Central memory CD8-positive, alpha-beta T cell (primary cell): ENCODE measurements around the gene LRMDA.

Experiments
- ATAC-seq: fragments of 150-1000 bp; cut with Tn5 transposase; replicated peaks from 2 replicates; pipeline ENCODE4 v1.10.0; 2022; ENCODE audit warnings: mild to moderate bottlenecking, moderate FRiP score, moderate number of reproducible peaks; ENCODE audit not compliant: poor library complexity, severe bottlenecking; ENCODE audit errors: extremely low read depth
- DNase-seq, 2 donors: peaks; one replicate each; pipeline ENCODE4 v3.0.0; 2021; ENCODE audit warnings: low spot score in 2 of 2
- H3K27ac Mint-ChIP-seq: one replicate; pipeline ENCODE4 v1.8.0; 2022; ENCODE audit warnings: low read depth, mild to moderate bottlenecking, moderate library complexity, mixed read lengths
- H3K27me3 Mint-ChIP-seq: one replicate; pipeline ENCODE4 v1.8.0; 2022; ENCODE audit warnings: mixed read lengths
- H3K36me3 Mint-ChIP-seq: one replicate; pipeline ENCODE4 v1.8.0; 2022; ENCODE audit warnings: mild to moderate bottlenecking, moderate library complexity, mixed read lengths; ENCODE audit not compliant: insufficient read depth
- H3K4me1 Mint-ChIP-seq: one replicate; pipeline ENCODE4 v1.8.0; 2022; ENCODE audit warnings: mixed read lengths
- H3K4me3 Mint-ChIP-seq: one replicate; pipeline ENCODE4 v1.8.0; 2022; ENCODE audit warnings: mild to moderate bottlenecking, moderate library complexity, mixed read lengths
- H3K9me3 Mint-ChIP-seq: one replicate; pipeline ENCODE4 v1.8.0; 2022; ENCODE audit warnings: mixed read lengths

LRMDA gene

DNA sequence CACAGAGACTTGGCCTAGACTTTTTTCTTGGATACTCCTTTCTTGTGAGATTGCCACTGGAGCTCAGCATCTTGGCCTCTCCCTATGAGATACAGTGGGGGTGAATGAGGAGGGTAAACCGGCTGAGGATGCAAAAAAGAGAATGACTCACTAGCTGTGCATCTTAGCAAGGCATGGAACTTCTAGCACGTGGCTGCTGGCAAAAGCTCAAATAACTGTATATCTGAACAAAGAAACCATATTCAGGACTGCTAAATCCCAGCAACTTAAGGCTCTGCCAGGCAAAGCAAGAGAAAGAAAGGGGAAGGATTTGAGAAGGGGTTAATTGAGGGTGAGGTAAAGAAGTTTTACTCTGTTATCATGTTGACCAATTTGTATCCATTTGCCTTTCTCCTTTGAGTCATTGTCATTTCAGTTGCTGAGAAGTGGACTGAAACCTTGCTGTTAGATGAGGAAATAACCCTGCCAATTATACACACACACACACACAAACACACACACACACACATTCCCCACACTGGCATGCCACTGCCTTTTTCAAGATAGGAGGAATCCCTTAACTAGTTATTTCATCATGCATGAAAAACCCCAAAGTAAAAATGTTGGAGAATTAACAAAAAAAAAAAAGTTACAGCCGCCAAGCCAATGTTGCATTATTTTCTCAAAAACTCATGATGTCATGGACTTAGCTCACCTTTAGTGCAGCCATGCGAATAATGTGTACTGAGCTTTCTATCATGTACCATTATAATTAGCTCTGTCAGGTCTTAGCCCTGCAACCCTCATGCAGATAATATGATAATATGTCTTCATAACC lies 997.3 kb downstream of the LRMDA start:
- Mint-ChIP-seq H3K4me3 (no peak overlapping the region), H3K27ac (no peak overlapping the region), H3K36me3 (no peaks in the 10 kb centered on the region), H3K9me3 (peaks cover 16% of the 10 kb centered on the region), H3K4me1 (no peaks in the 10 kb centered on the region), H3K27me3 (no peaks in the 10 kb centered on the region)
- ATAC-seq (no peak), DNase-seq (no peak)

- peaks cover 21% of the 10 kb centered on the region for H3K9me3 Mint-ChIP-seq
- DNase-seq (no peak), ATAC-seq (no peak)
- no peak overlapping the region for H3K4me3 Mint-ChIP-seq
- no peaks in the 10 kb centered on the region for H3K36me3 Mint-ChIP-seq
- no peak overlapping the region for H3K27ac Mint-ChIP-seq
- H3K27me3 Mint-ChIP-seq, result no peaks in the 10 kb centered on the region
- no peaks in the 10 kb centered on the region for H3K4me1 Mint-ChIP-seq
Measured at GRCh38 chr10:76429368-76430060, 998.1 kb downstream of the LRMDA start.

DNA sequence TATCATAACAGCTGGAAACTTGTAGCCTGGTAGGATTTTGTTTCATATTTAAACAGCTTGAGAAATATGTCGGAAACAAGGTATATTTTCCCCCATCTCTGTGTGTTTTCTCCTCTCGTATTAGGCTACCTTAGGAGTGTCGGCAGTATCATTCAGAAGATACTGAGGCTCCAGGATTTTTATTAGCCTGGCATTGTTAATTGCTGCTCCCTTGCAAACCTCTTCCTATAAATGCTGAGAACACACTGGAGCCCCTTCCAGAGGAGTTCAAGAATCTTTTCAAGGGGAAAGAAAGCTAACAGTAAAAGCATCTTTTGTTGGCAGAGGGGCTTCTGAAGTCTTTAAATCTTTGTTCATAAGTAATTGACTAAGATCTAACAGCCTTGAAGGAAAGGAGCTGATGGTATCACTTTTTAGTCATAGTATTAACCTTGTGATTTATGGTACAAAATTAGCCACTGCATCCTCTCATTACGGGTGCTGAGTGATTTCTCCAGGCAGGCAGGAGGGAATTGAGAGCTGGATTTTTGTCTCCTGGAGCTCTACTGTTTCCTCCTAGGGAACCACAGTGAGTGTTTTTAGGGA lies 998.7 kb downstream of the LRMDA start:
- H3K27me3 Mint-ChIP-seq, result no peaks in the 10 kb centered on the region
- no peak for ATAC-seq
- no peaks in the 10 kb centered on the region for H3K36me3 Mint-ChIP-seq

DNA sequence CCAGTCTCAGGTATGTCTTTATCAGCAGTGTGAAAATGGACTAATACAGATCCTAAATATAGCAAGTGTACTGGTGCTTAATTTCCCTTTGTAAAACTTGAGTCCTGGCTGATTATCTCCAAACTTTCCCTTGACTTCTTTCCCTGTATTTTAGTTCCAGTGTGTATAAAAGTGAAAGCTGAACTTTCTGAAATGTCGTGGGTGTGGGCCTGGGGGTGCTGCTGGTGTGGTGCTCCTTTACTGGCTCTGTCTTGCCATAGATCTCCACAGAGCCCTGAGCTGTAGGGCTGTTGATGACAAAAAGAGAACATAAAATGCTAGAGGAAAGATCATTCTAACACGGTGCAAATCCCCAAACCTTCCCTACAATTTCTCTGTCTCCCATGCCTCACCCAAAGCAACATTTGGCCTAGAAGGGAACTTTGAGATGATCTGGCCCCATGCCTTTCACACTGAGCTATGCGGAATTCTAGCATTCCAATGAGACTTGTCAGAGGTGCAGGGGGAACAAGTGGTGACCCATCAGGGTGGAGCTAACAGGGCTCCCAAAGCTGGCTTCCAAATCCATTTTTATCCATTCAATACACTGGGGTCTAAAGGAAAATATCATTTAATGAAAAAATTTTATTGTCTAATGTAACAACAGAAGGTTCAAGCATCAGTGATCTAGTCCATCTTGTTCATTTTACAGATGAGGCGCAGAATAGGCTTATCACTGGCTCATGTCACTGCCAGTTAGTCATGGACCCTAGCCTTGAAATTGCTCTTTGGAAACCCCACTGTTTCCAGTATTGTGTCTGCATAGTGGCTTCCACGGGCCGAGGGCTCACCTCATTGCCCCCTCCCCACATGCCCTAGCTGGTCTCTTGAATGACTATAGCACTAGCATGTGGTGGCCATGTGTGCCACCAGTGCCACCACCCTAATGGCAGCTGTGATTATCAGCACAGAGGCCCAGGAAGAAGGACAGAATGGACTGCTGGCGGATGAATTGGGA lies 1000.9 kb downstream of the LRMDA start:
- ATAC-seq, result no peak
- H3K4me3 Mint-ChIP-seq, result no peak overlapping the region
- H3K4me1 Mint-ChIP-seq, result no peaks in the 10 kb centered on the region
- no peak for DNase-seq
- H3K9me3 Mint-ChIP-seq, result peaks cover 23% of the 10 kb centered on the region
- H3K27me3 Mint-ChIP-seq, result no peaks in the 10 kb centered on the region
- no peak overlapping the region for H3K27ac Mint-ChIP-seq
- H3K36me3 Mint-ChIP-seq, result no peaks in the 10 kb centered on the region

More for the DNA sequence above, 998.7 kb downstream of the LRMDA start:
- no peaks in the 10 kb centered on the region for H3K4me1 Mint-ChIP-seq
- H3K27ac Mint-ChIP-seq, result no peak overlapping the region
- DNase-seq, result no peak
- H3K4me3 Mint-ChIP-seq, result no peak overlapping the region
- H3K9me3 Mint-ChIP-seq, result peaks cover 23% of the 10 kb centered on the region

GRCh38 chr10:76433161-76434005 lies 1002.0 kb downstream of the LRMDA start:
- Mint-ChIP-seq H3K27ac (no peak overlapping the region), H3K27me3 (no peaks in the 10 kb centered on the region), H3K9me3 (peaks cover 19% of the 10 kb centered on the region), H3K4me3 (no peak overlapping the region), H3K36me3 (no peaks in the 10 kb centered on the region), H3K4me1 (no peaks in the 10 kb centered on the region)
- DNase-seq (no peak), ATAC-seq (no peak)

- Mint-ChIP-seq H3K27ac (no peak overlapping the region), H3K4me1 (no peaks in the 10 kb centered on the region), H3K36me3 (no peaks in the 10 kb centered on the region), H3K27me3 (no peaks in the 10 kb centered on the region), H3K4me3 (no peak overlapping the region), H3K9me3 (peaks cover 19% of the 10 kb centered on the region)
- no peak for DNase-seq
- ATAC-seq, result no peak
Measured at GRCh38 chr10:76435157-76435556, 1003.7 kb downstream of the LRMDA start.

- Mint-ChIP-seq H3K36me3 (no peaks in the 10 kb centered on the region), H3K4me1 (no peaks in the 10 kb centered on the region), H3K27me3 (no peaks in the 10 kb centered on the region), H3K4me3 (no peak overlapping the region), H3K27ac (no peak overlapping the region), H3K9me3 (peaks cover 24% of the 10 kb centered on the region)
- no peak for ATAC-seq
- DNase-seq, result no peak
Measured at GRCh38 chr10:76436401-76436811, 1005.0 kb downstream of the LRMDA start.

DNA sequence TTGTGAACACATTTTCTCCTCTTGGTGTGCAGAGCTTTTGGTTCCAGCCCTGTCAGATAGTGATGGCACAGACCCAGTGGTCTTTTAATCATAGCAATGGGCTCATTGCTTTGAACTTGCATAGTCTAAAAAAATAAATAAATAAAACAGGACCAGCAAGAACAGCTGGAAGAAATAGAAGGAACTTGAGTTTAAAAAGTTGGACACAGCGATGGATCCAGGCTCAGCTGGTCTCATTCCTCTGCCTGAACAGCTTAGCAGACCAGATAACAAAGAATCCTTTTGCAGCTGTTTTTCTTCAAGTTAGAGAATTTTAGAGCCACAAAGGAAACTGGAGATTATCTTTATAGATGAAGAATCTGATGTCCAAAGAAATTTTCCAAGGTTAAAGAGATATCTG lies 1005.6 kb downstream of the LRMDA start:
- Mint-ChIP-seq H3K27ac (no peak overlapping the region), H3K27me3 (no peaks in the 10 kb centered on the region), H3K4me1 (no peaks in the 10 kb centered on the region), H3K9me3 (peaks cover 21% of the 10 kb centered on the region), H3K4me3 (no peak overlapping the region), H3K36me3 (no peaks in the 10 kb centered on the region)
- DNase-seq (no peak), ATAC-seq (no peak)

DNA sequence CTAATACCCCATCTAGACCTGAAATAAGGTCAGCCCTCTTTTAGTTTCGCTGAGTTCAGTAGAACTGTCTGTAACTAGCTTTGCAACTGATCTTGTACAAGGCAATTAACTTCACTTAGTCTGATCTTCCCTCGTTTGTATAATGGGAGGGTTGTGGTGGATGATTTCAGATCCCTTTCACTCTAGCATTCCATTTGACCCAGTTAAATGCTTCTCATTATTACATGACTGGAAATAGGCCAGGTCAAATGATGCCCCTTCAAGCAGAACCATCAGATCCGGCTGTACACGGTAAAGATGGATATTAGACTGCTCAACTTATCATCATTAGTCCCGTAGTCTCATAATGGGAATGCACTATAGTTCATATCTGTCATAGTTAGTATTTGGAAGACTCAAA lies 1009.0 kb downstream of the LRMDA start:
- DNase-seq (no peak), ATAC-seq (no peak)
- Mint-ChIP-seq H3K27me3 (no peaks in the 10 kb centered on the region), H3K27ac (no peak overlapping the region), H3K9me3 (peaks cover 15% of the 10 kb centered on the region), H3K4me3 (no peak overlapping the region), H3K36me3 (no peaks in the 10 kb centered on the region), H3K4me1 (no peaks in the 10 kb centered on the region)

GRCh38 chr10:76442113-76442512 lies 1010.7 kb downstream of the LRMDA start:
- ATAC-seq, result no peak
- H3K4me1 Mint-ChIP-seq, result no peaks in the 10 kb centered on the region
- peaks cover 15% of the 10 kb centered on the region for H3K9me3 Mint-ChIP-seq
- H3K27ac Mint-ChIP-seq, result no peak overlapping the region
- DNase-seq, result no peak
- H3K4me3 Mint-ChIP-seq, result no peak overlapping the region
- H3K27me3 Mint-ChIP-seq, result no peaks in the 10 kb centered on the region
- H3K36me3 Mint-ChIP-seq, result no peaks in the 10 kb centered on the region

- H3K9me3 Mint-ChIP-seq, result peaks cover 15% of the 10 kb centered on the region
- H3K4me3 Mint-ChIP-seq, result no peak overlapping the region
- no peaks in the 10 kb centered on the region for H3K36me3 Mint-ChIP-seq
- H3K27me3 Mint-ChIP-seq, result no peaks in the 10 kb centered on the region
- no peaks in the 10 kb centered on the region for H3K4me1 Mint-ChIP-seq
- DNase-seq (no peak), ATAC-seq (no peak)
- H3K27ac Mint-ChIP-seq, result no peak overlapping the region
Measured at GRCh38 chr10:76444034-76444800, 1012.8 kb downstream of the LRMDA start.
